HepG2 (cell line): ENCODE measurements around the gene RPA1. TPM values are rescaled to one million over a fixed set of nuclear protein-coding genes. Genes with fewer than 3 reads are reported as not detected.

Experiments used
- ATAC-seq: fragments of 200-7000 bp; cut with Tn5 transposase; 3 replicates; pipeline ENCODE4 v1.9.1; 2020; ENCODE audit warnings: mild to moderate bottlenecking, moderate library complexity
- Bru-seq: library from RNA; stranded (reverse); fragments of 400-500 nt; gene quantifications from one replicate; lab custom pipeline; 2021; lab: Mats Ljungman, UMichigan
- BruChase-seq, 2 experiments: library from RNA; stranded (reverse); fragments of 400-500 nt; gene quantifications; one replicate each; lab custom pipeline; 2021; lab: Mats Ljungman, UMichigan
- BruUV-seq: library from RNA; stranded (reverse); fragments of 400-500 nt; replicated peaks from 2 replicates; lab custom pipeline; 2021; lab: Mats Ljungman, UMichigan
- CTCF ChIA-PET: fragments of 300-600 bp; formaldehyde crosslinking; extraction: SDS; loops from one replicate; lab custom pipeline; 2021; ENCODE audit warnings: low total read pairs, inconsistent platforms, low intra/inter-chr PET ratio; lab: Yijun Ruan, JAX
- POLR2A ChIA-PET: fragments of 350-600 bp; sonication (Branson Sonifier 250); formaldehyde crosslinking; loops from one replicate; lab custom pipeline; 2020; ENCODE audit warnings: antibody characterized with exemption, inconsistent platforms; lab: Yijun Ruan, JAX
- DNase-seq: peaks from one replicate; pipeline ENCODE4 v3.0.0-alpha.2; 2015; ENCODE audit warnings: low spot score
- FAIRE-seq: peaks from 3 replicates; lab custom pipeline; 2011; peaks lifted over from hg19 to GRCh38; lab: Jason Lieb, UNC
- H2AFZ ChIP-seq: one replicate; pipeline ENCODE4 v1.6.1; 2011; ENCODE audit warnings: low read length, inconsistent platforms
- H3K27ac ChIP-seq: fragments of 300-600 bp; 3 replicates; pipeline ENCODE4 v1.8.0; 2011; ENCODE audit warnings: mixed run types, mild to moderate bottlenecking, mixed read lengths, low read length, inconsistent platforms; ENCODE audit not compliant: insufficient read depth; ENCODE audit errors: extremely low read length
- H3K27me3 ChIP-seq, 2 experiments: fragments of 200-600 bp in 1 of 2; 2 replicates in 1 of 2; 3 replicates in 1 of 2; pipeline versions ENCODE4 v1.6.0 to v1.8.0; 2011; ENCODE audit warnings: low read length in 2 of 2, mild to moderate bottlenecking in 2 of 2, moderate library complexity in 2 of 2, inconsistent platforms in 1 of 2; ENCODE audit not compliant: insufficient read depth in 2 of 2, control insufficient read depth in 1 of 2
- H3K36me3 ChIP-seq, 2 experiments: fragments of 200-600 bp in 1 of 2; replicated peaks in 1 of 2; 2 replicates in 1 of 2; 3 replicates in 1 of 2; pipeline versions ENCODE4 v1.5.1 to v1.8.0; 2011; ENCODE audit warnings: low read length in 2 of 2, inconsistent platforms in 1 of 2; ENCODE audit not compliant: insufficient read depth in 2 of 2, control insufficient read depth in 1 of 2
- H3K4me1 ChIP-seq: 2 replicates; pipeline ENCODE4 v1.5.1; 2012; ENCODE audit warnings: low read length, inconsistent platforms; ENCODE audit not compliant: insufficient read depth
- H3K4me2 ChIP-seq: 2 replicates; pipeline ENCODE4 v1.6.0; 2011; ENCODE audit warnings: low read depth, low read length, inconsistent platforms
- H3K4me3 ChIP-seq, 3 experiments: fragments of 200-600 bp in 1 of 3; sonication (generic), shearing (Covaris generic) in 1 of 3; replicated peaks in 1 of 3; 2 replicates each; pipeline ENCODE4 v1.5.1; 2011 to 2016; ENCODE audit warnings: low read length in 3 of 3, inconsistent platforms in 2 of 3, low read depth in 2 of 3, mild to moderate bottlenecking in 2 of 3, control low read depth in 1 of 3, mixed read lengths in 1 of 3; ENCODE audit not compliant: insufficient read depth in 1 of 3
- H3K79me2 ChIP-seq: one replicate; pipeline ENCODE4 v1.6.1; 2011; ENCODE audit warnings: low read length, inconsistent platforms; ENCODE audit not compliant: insufficient read depth
- H3K9ac ChIP-seq: 2 replicates; pipeline ENCODE4 v1.6.0; 2011; ENCODE audit warnings: mild to moderate bottlenecking, low read depth, low read length, inconsistent platforms; ENCODE audit not compliant: insufficient read depth
- H3K9me3 ChIP-seq: 2 replicates; pipeline ENCODE4 v1.5.1; 2012; ENCODE audit warnings: mild to moderate bottlenecking, low read length
- H4K20me1 ChIP-seq: 2 replicates; pipeline ENCODE4 v1.6.0; 2011; ENCODE audit warnings: inconsistent platforms, mild to moderate bottlenecking, low read length, moderate library complexity; ENCODE audit not compliant: insufficient read depth
- GMEB2 ChIP-seq: IDR thresholded peaks from 2 replicates; pipeline ENCODE4 v1.6.1; 2016; ENCODE audit warnings: missing biosample characterization, missing genetic modification reagents, low read depth
- HCFC1 ChIP-seq: fragments of 150-350 bp; IDR thresholded peaks from 2 replicates; pipeline ENCODE4 v1.6.1; 2014; ENCODE audit warnings: low read depth, low read length
- NFATC3 ChIP-seq: sonication (generic); formaldehyde crosslinking; IDR thresholded peaks from 2 replicates; pipeline ENCODE4 v1.5.1; 2020; ENCODE audit warnings: mild to moderate bottlenecking, missing genetic modification reagents
- NFYB ChIP-seq: sonication (generic); formaldehyde crosslinking; IDR thresholded peaks from 2 replicates; pipeline ENCODE4 v1.4.0; 2020; ENCODE audit warnings: missing genetic modification reagents
- RBAK ChIP-seq: sonication (generic); formaldehyde crosslinking; IDR thresholded peaks from 2 replicates; pipeline ENCODE4 v1.5.1; 2020; ENCODE audit warnings: mild to moderate bottlenecking, missing genetic modification reagents
- YEATS2 ChIP-seq: sonication (generic); formaldehyde crosslinking; IDR thresholded peaks from 2 replicates; pipeline ENCODE4 v1.4.0; 2020; ENCODE audit warnings: missing genetic modification reagents, borderline replicate concordance
- ZNF160 ChIP-seq: sonication (generic); formaldehyde crosslinking; IDR thresholded peaks from 2 replicates; pipeline ENCODE4 v1.8.0; 2022; ENCODE audit warnings: mild to moderate bottlenecking, inconsistent platforms, missing genetic modification reagents
- ZNF552 ChIP-seq: sonication (generic); formaldehyde crosslinking; IDR thresholded peaks from 2 replicates; pipeline ENCODE4 v1.9.0; 2022; ENCODE audit warnings: missing genetic modification reagents, mild to moderate bottlenecking, borderline replicate concordance
- ZNF761 ChIP-seq: sonication (generic); formaldehyde crosslinking; conservative IDR thresholded peaks from 2 replicates; pipeline ENCODE4 v1.4.0; 2020; ENCODE audit warnings: mild to moderate bottlenecking, missing genetic modification reagents
- WGBS: methylation state at CpG from one replicate; pipeline ENCODE4 v1.1.6; 2017; ENCODE audit warnings: low lambda C conversion rate; 5-methylcytosine and 5-hydroxymethylcytosine counted together
- in situ Hi-C: cut with HindIII; loops from 2 replicates; pipeline ENCODE4 v1.10.0; 2017; ENCODE audit warnings: low pct_unique_long_range_greater_than_20kb; ENCODE audit not compliant: extremely low pct_ligation_motif_present
- intact Hi-C: fragments of 100-400 bp; cut with micrococcal nuclease; formaldehyde crosslinking; loops from one replicate; pipeline ENCODE4 v1.10.0; 2022; ENCODE audit not compliant: unreplicated experiment
- long read RNA-seq, 2 experiments: library from RNA in 1 of 2; library from polyadenylated mRNA in 1 of 2; stranded (forward) in 1 of 2; unstranded in 1 of 2; transcript quantifications; one replicate each; pipeline ENCODE4 v2.0.0, GENCODE V29; 2019 to 2022
- polyA minus RNA-seq, 3 experiments: library from RNA; depleted of rRNA, polyadenylated mRNA; stranded (reverse); fragments of >200 nt; gene quantifications; 2 replicates each; pipeline ENCODE4 v1.2.3, GENCODE V29; 2011; ENCODE audit warnings: low replicate concordance in 1 of 3
- polyA plus RNA-seq, 8 experiments: library from polyadenylated mRNA; depleted of rRNA in 3 of 8; stranded (reverse) in 7 of 8; unstranded in 1 of 8; fragments of >200 nt; fragmentation: Illumina TruSeq in 4 of 8; extraction: Trizol in 4 of 8; gene quantifications; 2 replicates each; pipeline versions ENCODE4 v1.2.1 to v1.2.3, GENCODE V29; 2011 to 2016; ENCODE audit warnings: low read depth in 4 of 8, missing spikeins in 1 of 8, mixed read lengths in 1 of 8; ENCODE audit not compliant: insufficient read depth in 1 of 8
- total RNA-seq, 5 experiments: library from RNA; depleted of rRNA; stranded (reverse); fragments of >200 nt; fragmentation: Illumina TruSeq; extraction: Trizol; gene quantifications; 2 replicates each; pipeline ENCODE4 v1.2.3, GENCODE V29; 2016; ENCODE audit warnings: low read depth in 1 of 5
- TF ChIP-seq, protein P1 (sequence below): sonication (generic); formaldehyde crosslinking; IDR thresholded peaks from 2 replicates; pipeline ENCODE4 v1.4.0; 2020; ENCODE audit warnings: mild to moderate bottlenecking, missing genetic modification reagents, borderline replicate concordance
- TF ChIP-seq, protein P2 (sequence below): sonication (generic); formaldehyde crosslinking; IDR thresholded peaks from 2 replicates; pipeline ENCODE4 v1.8.0; 2022; ENCODE audit warnings: missing genetic modification reagents, low read depth, mild to moderate bottlenecking, borderline replicate concordance

RPA1 gene
- total RNA-seq (2016; rRNA removed; fragmentation: Illumina TruSeq; extraction: Trizol) (13.9 and 53.3 TPM in 2 replicates), polyA plus RNA-seq (2011; rRNA removed) (25.6 and 37.6 TPM in 2 replicates), polyA minus RNA-seq (2011; rRNA and poly(A)+ RNA removed; ENCODE audit: low replicate concordance) (36.8 and 136 TPM in 2 replicates), Bru-seq, nascent RNA (percentile 52 among the genes with signal in this experiment), BruChase-seq, experiment 1, labeled RNA remaining after a 6-hour chase (percentile 64 among the genes with signal in this experiment), BruChase-seq, experiment 2, labeled RNA remaining after a 2-hour chase (percentile 61 among the genes with signal in this experiment)
- total RNA-seq (2016; cell fraction: cytosol; rRNA removed; fragmentation: Illumina TruSeq; extraction: Trizol; ENCODE audit: low read depth) = 8.1 and 14.0 TPM in 2 replicates
- 13.1 and 49.9 TPM in 2 replicates for total RNA-seq (2016; cell fraction: insoluble cytoplasmic fraction; rRNA removed; fragmentation: Illumina TruSeq; extraction: Trizol)
- 13.5 and 14.0 TPM in 2 replicates for total RNA-seq (2016; cell fraction: membrane; rRNA removed; fragmentation: Illumina TruSeq; extraction: Trizol)
- total RNA-seq (2016; cell fraction: nucleus; rRNA removed; fragmentation: Illumina TruSeq; extraction: Trizol) = 20.2 and 24.8 TPM in 2 replicates
- polyA plus RNA-seq (2011; cell fraction: cytosol; rRNA removed) = 27.1 and 28.9 TPM in 2 replicates
- 16.5 and 18.5 TPM in 2 replicates for polyA plus RNA-seq (2011; cell fraction: nucleus; rRNA removed)
- polyA plus RNA-seq (2012) = 17.6 and 31.9 TPM in 2 replicates
- polyA plus RNA-seq (2016; cell fraction: cytosol; fragmentation: Illumina TruSeq; extraction: Trizol; ENCODE audit: low read depth) = 3.7 and 4.5 TPM in 2 replicates
- polyA plus RNA-seq (2016; cell fraction: insoluble cytoplasmic fraction; fragmentation: Illumina TruSeq; extraction: Trizol; ENCODE audit: low read depth) = 101 and 117 TPM in 2 replicates
- 10.9 and 12.5 TPM in 2 replicates for polyA plus RNA-seq (2016; cell fraction: membrane; fragmentation: Illumina TruSeq; extraction: Trizol; ENCODE audit: low read depth)
- 50.9 and 54.7 TPM in 2 replicates for polyA plus RNA-seq (2016; cell fraction: nucleus; fragmentation: Illumina TruSeq; extraction: Trizol; ENCODE audit: insufficient read depth, low read depth)
- 17.9 and 20.5 TPM in 2 replicates for polyA minus RNA-seq (2011; cell fraction: cytosol; rRNA and poly(A)+ RNA removed)
- polyA minus RNA-seq (2011; cell fraction: nucleus; rRNA and poly(A)+ RNA removed) = 8.1 and 9.6 TPM in 2 replicates
- long read RNA-seq, experiment 1, full-length matches to known transcripts = 57 of 75 reads
- long read RNA-seq, experiment 1, partial matches to known transcripts = 12 of 75 reads
- long read RNA-seq, experiment 1, other reads (novel, unspliced or antisense) = 6 of 75 reads
- long read RNA-seq, experiment 2, full-length matches to known transcripts = 23 of 44 reads
- long read RNA-seq, experiment 2, partial matches to known transcripts = 13 of 44 reads
- long read RNA-seq, experiment 2, other reads (novel, unspliced or antisense) = 8 of 44 reads

DNA sequence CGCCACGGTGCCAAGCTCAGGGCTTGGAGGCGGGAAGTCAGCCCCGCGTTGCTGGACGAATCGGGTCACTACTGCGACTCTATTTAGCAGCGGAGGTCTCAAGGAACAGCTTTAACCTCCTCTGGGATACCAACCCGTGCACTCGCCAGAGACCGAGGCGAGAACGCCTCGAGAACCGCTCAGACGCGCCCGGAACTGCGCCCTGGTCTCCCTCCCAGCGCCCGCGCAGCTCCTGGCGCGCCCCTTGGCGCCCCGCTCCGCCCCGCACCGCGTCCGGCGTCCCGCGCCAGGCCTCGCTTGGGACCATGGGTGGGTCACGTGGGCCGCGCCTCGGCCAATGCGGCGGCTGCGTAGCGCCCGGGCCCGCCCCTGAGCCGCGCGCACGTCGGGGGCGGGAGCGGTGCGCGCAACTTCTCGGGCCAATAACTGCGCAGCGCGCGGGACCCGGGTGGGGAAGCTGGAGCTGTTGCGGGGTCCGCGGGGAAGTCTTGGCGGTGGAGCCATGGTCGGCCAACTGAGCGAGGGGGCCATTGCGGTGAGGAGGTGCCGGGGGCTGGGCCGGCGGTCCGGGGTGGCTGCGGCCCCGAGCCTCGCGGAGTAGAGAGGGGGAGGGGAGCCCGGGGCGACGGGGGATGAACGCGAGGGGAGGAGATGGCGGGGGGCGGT is at the start of gene RPA1, which contains the start of gene SMYD4:
Gene RPA1, plus strand, starts transcription at position 414 of the 666 bp plus-strand sequence. Its CDS starts 89 bp downstream, at position 503.
Gene SMYD4, minus strand, starts transcription at position 311 of the 666 bp plus-strand sequence. CDS start 1,908 bp downstream, outside the sequence.
- H3K27me3 ChIP-seq = no peaks in the 10 kb centered on the region; a peak in 1 of 5 replicates
- H4K20me1 ChIP-seq = no peaks in the 10 kb centered on the region
- ChIA-PET CTCF (no interaction called here), POLR2A (interaction anchor here (0.6 to 3.0 kb wide), 11 partner anchors 11 to 373 kb away, joined by 3 to 38 read pairs (median 4); partner anchors contain the start of genes RILP and SERPINF1)
- H3K79me2 ChIP-seq = peaks cover 38% of the 10 kb centered on the region
- peak within 1 kb of the TSS; percentile 99 for H3K4me2 ChIP-seq
- no TSS peak for BruUV-seq
- intact Hi-C loops = no loop called here
- peak; percentile 100 for ATAC-seq
- peaks cover 29% of the 10 kb centered on the region for H3K4me1 ChIP-seq
- peak within 1 kb of the TSS; percentile 66 to 88 (median 84) for H3K4me3 ChIP-seq
- FAIRE-seq = no peak
- peak; percentile 75 for DNase-seq
- peak within 1 kb of the TSS; percentile 73 for H3K27ac ChIP-seq
- peaks cover 2 to 8% of the 10 kb centered on the region in 2 experiments; a peak in 3 of 5 replicates for H3K36me3 ChIP-seq
- peak within 1 kb of the TSS; percentile 71 for H2AFZ ChIP-seq
- no peaks in the 10 kb centered on the region for H3K9me3 ChIP-seq
- 0% methylated on average over 6 of the region's 83 CpGs for WGBS
- in situ Hi-C loops = no loop called here
- peak within 1 kb of the TSS; percentile 80 for H3K9ac ChIP-seq
- TF ChIP-seq HCFC1 (no peak), YEATS2 (CRISPR knock-in tag) (peak; percentile 13; the same call in 1 of the 2 replicates), GMEB2 (CRISPR knock-in tag) (peak; percentile 81), ZNF552 (no peak), NFYB (CRISPR knock-in tag) (peak; percentile 78), RBAK (CRISPR knock-in tag) (no peak), NFATC3 (CRISPR knock-in tag) (no peak), ZNF160 (CRISPR knock-in tag) (no peak), ZNF761 (CRISPR knock-in tag) (no peak)
- TF ChIP-seq, protein P1, sequence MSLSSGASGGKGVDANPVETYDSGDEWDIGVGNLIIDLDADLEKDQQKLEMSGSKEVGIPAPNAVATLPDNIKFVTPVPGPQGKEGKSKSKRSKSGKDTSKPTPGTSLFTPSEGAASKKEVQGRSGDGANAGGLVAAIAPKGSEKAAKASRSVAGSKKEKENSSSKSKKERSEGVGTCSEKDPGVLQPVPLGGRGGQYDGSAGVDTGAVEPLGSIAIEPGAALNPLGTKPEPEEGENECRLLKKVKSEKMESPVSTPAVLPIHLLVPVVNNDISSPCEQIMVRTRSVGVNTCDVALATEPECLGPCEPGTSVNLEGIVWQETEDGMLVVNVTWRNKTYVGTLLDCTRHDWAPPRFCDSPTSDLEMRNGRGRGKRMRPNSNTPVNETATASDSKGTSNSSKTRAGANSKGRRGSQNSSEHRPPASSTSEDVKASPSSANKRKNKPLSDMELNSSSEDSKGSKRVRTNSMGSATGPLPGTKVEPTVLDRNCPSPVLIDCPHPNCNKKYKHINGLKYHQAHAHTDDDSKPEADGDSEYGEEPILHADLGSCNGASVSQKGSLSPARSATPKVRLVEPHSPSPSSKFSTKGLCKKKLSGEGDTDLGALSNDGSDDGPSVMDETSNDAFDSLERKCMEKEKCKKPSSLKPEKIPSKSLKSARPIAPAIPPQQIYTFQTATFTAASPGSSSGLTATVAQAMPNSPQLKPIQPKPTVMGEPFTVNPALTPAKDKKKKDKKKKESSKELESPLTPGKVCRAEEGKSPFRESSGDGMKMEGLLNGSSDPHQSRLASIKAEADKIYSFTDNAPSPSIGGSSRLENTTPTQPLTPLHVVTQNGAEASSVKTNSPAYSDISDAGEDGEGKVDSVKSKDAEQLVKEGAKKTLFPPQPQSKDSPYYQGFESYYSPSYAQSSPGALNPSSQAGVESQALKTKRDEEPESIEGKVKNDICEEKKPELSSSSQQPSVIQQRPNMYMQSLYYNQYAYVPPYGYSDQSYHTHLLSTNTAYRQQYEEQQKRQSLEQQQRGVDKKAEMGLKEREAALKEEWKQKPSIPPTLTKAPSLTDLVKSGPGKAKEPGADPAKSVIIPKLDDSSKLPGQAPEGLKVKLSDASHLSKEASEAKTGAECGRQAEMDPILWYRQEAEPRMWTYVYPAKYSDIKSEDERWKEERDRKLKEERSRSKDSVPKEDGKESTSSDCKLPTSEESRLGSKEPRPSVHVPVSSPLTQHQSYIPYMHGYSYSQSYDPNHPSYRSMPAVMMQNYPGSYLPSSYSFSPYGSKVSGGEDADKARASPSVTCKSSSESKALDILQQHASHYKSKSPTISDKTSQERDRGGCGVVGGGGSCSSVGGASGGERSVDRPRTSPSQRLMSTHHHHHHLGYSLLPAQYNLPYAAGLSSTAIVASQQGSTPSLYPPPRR (CRISPR knock-in tag) = no peak
- TF ChIP-seq, protein P2, sequence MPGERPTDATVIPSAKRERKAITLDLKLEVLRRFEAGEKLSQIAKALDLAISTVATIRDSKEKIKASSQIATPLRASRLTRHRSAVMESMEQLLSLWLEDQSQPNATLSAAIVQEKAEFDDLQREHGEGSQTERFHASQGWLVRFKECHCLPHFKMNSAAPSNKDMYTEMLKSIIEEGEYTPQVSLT = no peak
